ENCODE data around the gene EIF4B. TPM values are rescaled to one million over a fixed set of nuclear protein-coding genes. Genes with fewer than 3 reads are reported as not detected.
"Not testable (repeated sequence)": the region's sequence is repeated elsewhere in the genome, so short reads cannot be mapped to it uniquely, and the experiment has no call there.

Gene EIF4B
- total RNA-seq, 2 donors from 2014 or later = 355 to 389 TPM

DNA sequence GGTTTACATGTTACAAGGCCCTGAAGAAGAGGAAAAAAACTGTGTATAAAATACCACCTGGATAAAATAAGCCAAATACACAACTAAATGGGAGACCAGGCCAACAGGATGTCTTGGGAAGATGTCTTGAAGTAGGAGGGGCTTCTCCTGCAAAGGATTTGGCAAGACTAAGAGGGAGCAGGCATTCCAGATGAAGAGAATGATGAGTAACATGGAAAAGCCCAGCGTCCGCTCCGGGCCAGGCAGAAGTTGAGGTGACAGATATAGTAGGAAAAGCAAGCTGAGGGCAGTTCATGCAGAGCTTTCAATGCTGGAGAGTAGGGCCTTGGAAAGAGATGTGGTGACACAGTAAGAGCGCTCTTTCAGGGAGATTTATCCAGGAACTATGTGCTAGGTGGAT is 16.1 kb upstream of the EIF4B start:
- DNase-seq = no peak
- intact Hi-C loops (cut with DNase I, micrococcal nuclease) = no loop called here
- ATAC-seq = no peak

DNA sequence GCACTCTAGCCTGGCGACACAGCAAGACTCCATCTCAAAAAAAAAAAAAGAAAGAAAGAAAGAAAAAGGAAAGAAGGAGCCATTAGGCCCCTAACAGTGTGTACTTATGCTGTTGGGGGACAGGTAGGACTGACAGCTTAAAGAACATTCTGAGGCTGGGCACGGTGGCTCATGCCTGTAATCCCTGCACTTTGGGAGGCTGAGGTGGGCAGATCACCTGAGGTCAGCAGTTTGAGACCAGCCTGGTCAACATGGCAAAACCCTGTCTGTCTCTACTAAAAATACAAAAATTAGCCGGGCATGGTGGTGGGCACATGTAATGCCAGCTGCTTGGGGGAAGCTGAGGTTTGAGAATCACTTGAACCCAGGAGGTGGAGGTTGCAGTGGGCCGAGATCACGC is 14.0 kb upstream of the EIF4B start:
- ATAC-seq; DNase-seq; intact Hi-C loops (cut with DNase I, micrococcal nuclease): not testable (repeated sequence)

GRCh38 chr12:52992699-52993557 is 13.3 kb upstream of the EIF4B start:
- peak; percentile 43 to 70 for DNase-seq
- intact Hi-C loops (cut with DNase I, micrococcal nuclease) = no loop called here
- peak; percentile 83 for ATAC-seq

GRCh38 chr12:52993558-52993869 is 12.7 kb upstream of the EIF4B start:
- ATAC-seq = peak; percentile 17
- no peak for DNase-seq
- intact Hi-C loops (cut with DNase I, micrococcal nuclease) = no loop called here

DNA sequence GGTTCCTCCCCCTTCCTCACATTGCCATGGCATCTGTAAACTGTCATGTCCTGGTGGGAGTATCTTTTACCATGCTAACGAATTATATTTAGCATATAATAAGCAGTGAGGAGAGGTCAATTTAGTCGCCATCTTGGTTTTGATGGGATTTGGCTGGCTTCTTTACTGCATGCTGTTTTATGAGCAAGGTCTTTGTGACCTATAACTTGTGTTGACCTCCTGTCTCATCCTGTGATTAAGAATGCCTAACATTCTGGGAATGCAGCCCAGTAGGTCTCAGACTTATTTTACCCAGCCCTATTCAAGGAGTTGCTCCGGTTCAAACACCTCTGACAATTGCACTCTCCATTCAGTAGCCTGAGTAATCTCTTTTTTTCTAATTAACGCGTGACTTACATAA is 2.1 kb upstream of the EIF4B start:
- intact Hi-C loops (cut with DNase I, micrococcal nuclease) = no loop called here
- ATAC-seq = no peak
- DNase-seq = no peak

- intact Hi-C loops (cut with DNase I, micrococcal nuclease) = no loop called here
- ATAC-seq (no peak), DNase-seq (no peak)
Measured at GRCh38 chr12:53004582-53004981, 1.7 kb upstream of the EIF4B start.

DNA sequence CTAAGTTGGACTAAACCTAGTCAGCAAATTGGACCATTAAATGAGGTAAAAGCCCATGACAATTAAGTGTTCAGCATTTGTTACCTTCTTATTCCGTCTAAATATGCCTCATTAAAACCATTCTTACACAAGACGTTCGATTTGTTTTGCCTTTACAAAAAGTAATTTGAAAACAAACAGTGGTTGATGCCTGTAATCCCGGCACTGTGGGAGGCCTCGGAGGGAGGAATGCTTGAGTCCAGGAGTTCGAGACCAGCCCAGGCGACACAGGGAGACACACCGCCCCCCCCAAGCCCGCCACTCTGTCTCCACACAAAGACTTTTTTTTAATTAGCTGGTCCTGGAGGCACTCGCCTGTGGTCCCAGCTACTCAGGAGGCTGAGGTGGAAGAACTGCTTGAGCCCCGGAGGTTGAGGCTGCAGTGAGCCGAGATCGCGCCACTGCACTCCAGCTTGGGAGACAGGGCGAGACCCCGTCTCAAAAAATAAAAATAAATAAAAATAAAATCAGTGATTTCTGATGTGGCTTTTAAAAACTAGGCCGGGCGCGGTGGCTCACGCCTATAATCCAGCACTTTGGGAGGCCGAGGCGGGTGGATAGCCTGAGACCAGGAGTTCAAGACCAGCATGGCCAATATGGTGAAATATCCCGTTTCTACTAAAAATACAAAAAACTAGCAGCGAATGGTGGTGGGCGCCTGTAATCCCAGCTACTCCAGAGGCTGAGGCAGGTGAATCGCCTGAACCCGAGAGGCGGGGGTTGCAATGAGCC is 856 bp upstream of the EIF4B start:
- ATAC-seq = no peak
- intact Hi-C loops (cut with DNase I, micrococcal nuclease) = no loop called here
- DNase-seq = peak; percentile 39 to 57

GRCh38 chr12:53006810-53007309 is 604 bp downstream of the EIF4B start:
- peak; percentile 54 for ATAC-seq
- DNase-seq = peak; percentile 76 to 85
- intact Hi-C loops (cut with DNase I, micrococcal nuclease) = no loop called here

- no peak for ATAC-seq
- no peak for DNase-seq
- intact Hi-C loops (cut with DNase I, micrococcal nuclease) = no loop called here
Measured at GRCh38 chr12:53007343-53007742, 1.1 kb downstream of the EIF4B start.

DNA sequence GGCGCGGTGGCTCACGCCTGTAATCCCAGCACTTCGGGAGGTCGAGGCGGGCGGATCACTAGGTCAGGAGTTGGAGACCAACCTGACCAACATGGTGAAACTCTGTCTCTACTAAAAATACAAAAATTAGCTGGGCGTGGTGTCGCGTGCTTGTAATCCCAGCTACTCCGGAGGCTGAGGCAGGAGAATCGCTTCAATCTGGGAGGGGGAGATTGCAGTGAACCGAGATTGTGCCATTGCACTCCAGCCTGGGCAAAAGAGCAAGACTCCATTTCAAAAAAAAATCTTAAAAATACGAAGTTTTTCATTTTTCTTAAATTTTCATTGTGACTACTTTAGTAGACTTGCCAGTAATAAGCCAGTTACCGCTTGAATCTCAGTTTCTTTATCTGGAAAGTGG is 2.5 kb downstream of the EIF4B start:
- ATAC-seq; intact Hi-C loops (cut with DNase I, micrococcal nuclease); DNase-seq: not testable (repeated sequence)

- intact Hi-C loops (cut with DNase I, micrococcal nuclease) = no loop called here
- DNase-seq = no peak
- ATAC-seq = no peak
Measured at GRCh38 chr12:53010955-53011354, 4.7 kb downstream of the EIF4B start.

- intact Hi-C loops (cut with DNase I, micrococcal nuclease) = no loop called here
- DNase-seq (no peak), ATAC-seq (no peak)
Measured at GRCh38 chr12:53011889-53012288, 5.6 kb downstream of the EIF4B start.

GRCh38 chr12:53012928-53013327 is 6.7 kb downstream of the EIF4B start:
- DNase-seq (no peak), ATAC-seq (no peak)
- intact Hi-C loops (cut with DNase I, micrococcal nuclease) = no loop called here

GRCh38 chr12:53014709-53015108 is 8.5 kb downstream of the EIF4B start:
- no peak for ATAC-seq
- DNase-seq = no peak
- intact Hi-C loops (cut with DNase I, micrococcal nuclease) = no loop called here

GRCh38 chr12:53025250-53025649 is 19.0 kb downstream of the EIF4B start:
- ATAC-seq (no peak), DNase-seq (no peak)
- intact Hi-C loops (cut with DNase I, micrococcal nuclease) = no loop called here

GRCh38 chr12:53027014-53027413 is 20.8 kb downstream of the EIF4B start:
- DNase-seq; ATAC-seq; intact Hi-C loops (cut with DNase I, micrococcal nuclease): not testable (repeated sequence)

GRCh38 chr12:53031616-53032015 is 25.4 kb downstream of the EIF4B start:
- ATAC-seq = peak; percentile 91
- intact Hi-C loops (cut with DNase I, micrococcal nuclease) = no loop called here
- DNase-seq = no peak

DNA sequence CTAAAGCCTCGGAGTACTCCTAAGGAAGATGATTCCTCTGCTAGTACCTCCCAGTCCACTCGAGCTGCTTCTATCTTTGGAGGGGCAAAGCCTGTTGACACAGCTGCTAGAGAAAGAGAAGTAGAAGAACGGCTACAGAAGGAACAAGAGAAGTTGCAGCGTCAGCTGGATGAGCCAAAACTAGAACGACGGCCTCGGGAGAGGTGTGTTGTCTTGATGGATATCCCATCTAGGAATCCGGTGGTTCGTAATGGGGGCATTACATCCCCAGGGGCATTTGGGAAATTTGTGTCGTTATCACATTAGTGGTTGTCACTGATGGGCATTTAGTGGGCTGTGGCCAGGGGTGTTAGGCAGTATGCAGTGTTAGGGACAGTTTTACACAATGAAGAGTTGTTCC is 27.6 kb downstream of the EIF4B start:
- intact Hi-C loops (cut with DNase I, micrococcal nuclease); ATAC-seq; DNase-seq: not testable (repeated sequence)

GRCh38 chr12:53034459-53034858 is 28.2 kb downstream of the EIF4B start:
- ATAC-seq = no peak
- DNase-seq = no peak
- intact Hi-C loops (cut with DNase I, micrococcal nuclease) = no loop called here

DNA sequence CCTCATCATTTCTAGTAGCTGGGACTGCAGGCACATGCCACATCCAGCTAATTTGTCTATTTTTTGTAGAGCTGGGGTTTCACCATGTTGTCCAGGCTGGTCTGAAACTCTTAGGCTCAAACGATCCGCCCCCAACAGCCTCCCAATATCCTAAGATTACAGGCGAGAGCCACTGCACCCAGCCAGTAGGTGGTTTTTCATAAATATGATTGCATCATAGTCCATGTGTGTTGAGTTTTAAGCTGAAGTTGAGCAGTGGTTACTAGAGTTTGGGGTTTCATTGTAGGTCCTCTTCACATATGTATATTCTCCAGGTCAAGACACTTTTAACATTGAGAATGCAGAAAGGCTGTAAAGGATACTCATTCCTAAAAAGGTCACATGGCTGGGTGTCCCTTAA is 30.5 kb downstream of the EIF4B start:
- intact Hi-C loops (cut with DNase I, micrococcal nuclease) = no loop called here

More for the DNA sequence above, 30.5 kb downstream of the EIF4B start:
- DNase-seq (no peak), ATAC-seq (no peak)

Measured in left colon (tissue), 2 donors.